GM21723 (cell line): ENCODE measurements around the gene UTP14C.
A peak's percentile ranks its signal among the peaks of the same experiment; 100 is the strongest.
"Not testable (repeated sequence)": the region's sequence is repeated elsewhere in the genome, so short reads cannot be mapped to it uniquely, and the experiment has no call there.

Source experiments
- ATAC-seq: cut with Tn5 transposase; IDR thresholded peaks from one replicate; pipeline ENCODE4 v1.9.1; 2021; ENCODE audit warnings: mild to moderate bottlenecking, moderate library complexity; ENCODE audit not compliant: unreplicated experiment

Gene UTP14C

DNA sequence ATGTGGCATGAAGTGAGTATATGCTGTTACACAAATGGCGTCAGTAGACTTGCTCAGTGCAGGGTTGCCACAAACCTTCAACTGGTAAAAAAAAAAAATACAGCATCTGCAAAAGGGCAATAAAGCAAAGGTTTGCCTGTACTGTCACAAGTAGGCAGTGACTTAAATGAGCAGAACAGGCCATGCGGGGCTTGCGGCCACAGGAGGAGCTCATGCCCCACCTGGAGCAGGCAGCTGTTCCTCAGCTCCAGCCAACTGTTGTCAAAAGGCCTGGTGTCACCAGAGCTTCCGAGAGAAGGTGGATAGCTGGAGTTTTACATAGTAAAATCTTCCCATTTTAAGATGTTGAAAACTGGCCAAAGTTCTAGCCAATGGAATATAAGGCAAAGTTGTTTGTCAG is 20.9 kb upstream of the UTP14C start:
- no peak for ATAC-seq

DNA sequence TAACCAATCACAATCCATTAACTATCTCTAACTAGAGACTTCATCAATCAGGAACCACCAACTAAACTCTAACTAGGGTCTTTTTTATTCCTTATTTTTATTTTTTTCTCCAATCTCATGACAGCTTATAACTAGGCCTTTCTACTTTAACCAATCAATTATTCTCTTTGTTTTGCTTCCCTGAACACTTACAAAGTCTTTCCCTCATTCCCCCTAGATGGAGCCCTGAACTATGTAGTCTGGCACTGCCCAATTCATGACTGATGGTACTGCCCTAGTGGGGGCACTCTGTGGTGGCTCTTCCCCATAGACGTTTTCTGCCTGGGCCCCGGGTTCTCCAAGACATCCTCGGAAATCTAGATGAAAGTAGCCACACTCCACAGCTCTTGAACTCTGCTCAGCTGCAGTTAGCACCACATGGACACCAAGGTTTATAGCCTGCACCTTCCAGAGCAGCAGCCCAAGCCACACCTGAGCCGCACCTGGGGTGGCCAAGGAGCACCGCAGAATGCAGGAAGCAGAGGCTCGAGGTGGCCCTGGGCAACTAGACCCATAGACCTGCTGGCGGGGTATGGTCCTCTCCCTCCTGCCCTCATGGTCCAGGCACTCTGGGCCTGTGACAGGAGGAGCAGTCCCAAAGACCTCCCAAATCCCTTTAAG is 19.9 kb upstream of the UTP14C start:
- ATAC-seq, result no peak

DNA sequence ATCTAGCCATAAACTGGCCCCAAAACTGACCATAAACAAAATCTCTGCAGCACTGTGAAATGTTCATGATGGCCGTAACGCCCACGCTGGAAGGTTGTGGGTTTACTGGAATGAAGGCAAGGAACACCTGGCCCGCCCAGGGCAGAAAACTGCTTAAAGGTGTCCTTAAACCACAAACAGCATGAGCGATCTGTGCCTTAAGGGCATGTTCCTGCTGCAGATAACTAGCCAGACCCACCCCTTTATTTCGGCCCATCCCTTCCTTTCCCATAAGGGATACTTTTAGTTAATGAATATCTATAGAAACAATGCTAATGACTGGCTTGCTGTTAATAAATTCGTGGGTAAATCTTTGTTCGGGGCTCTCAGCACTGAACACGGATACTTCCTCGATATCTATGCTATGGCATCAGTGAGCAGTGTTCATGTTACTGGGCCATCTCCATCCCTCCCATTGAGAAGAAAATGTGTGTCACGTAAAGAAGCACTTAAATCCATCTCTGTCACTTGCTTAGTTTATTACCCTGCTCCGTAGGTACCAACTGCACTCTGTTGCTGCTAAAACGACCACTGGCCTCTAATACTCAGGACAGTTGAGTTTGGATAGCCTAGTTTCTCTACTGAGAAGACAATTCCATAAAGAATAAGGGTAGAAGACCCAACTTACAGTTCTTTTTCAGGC is 18.5 kb upstream of the UTP14C start:
- no peak for ATAC-seq

DNA sequence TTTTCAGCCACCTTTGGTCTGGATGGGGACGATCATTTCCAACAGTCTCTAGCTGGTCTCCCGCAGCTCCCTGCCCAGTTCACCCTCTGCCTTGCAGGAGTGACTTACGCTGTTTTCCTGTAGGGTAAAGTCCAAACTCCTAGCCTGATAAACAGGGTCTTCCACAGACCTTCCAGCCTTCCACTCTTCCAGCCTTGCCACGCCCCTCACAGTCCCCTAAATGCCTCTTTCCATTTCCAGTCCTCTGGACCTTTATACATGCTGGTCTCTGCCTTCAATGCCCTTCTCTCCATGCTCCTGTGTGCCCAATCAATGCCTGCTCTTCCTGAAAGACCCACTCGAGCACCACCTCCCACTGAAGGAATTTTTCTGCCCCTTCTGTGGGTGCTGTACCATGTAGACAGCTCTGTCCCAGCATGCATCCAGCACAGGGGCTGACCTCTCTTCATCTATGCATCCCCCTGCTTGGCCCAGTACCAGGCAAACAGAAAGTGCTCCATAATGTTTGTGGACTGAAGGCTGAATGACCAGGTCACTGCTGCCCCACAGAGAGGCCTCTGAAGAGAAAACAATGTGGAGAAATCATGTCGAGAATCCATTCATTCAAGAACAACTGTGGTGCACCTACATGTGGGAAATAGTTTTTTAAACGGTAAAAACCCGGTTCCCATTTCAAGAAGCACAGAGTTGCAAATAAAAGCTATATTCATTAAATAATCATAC is 17.8 kb upstream of the UTP14C start:
- no peak for ATAC-seq

DNA sequence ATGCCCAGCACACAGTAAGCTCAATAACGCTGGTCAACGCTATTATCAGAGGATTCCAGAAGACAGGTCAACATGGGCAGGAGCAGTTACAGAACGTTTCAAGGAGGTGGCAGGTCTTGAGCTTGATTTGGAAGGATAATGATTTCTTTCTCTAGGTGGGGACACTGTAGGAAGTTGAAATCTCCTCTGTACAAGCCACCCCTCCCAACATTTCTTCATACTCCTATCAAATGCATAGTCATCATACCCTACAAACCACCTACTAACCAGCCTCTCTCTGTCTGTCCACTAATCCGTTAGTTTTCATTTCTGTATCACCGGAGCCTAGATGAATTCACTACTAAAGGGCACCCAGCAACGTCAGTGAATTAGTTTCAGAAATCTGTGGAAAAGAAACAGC is 14.5 kb upstream of the UTP14C start:
- ATAC-seq, result no peak

DNA sequence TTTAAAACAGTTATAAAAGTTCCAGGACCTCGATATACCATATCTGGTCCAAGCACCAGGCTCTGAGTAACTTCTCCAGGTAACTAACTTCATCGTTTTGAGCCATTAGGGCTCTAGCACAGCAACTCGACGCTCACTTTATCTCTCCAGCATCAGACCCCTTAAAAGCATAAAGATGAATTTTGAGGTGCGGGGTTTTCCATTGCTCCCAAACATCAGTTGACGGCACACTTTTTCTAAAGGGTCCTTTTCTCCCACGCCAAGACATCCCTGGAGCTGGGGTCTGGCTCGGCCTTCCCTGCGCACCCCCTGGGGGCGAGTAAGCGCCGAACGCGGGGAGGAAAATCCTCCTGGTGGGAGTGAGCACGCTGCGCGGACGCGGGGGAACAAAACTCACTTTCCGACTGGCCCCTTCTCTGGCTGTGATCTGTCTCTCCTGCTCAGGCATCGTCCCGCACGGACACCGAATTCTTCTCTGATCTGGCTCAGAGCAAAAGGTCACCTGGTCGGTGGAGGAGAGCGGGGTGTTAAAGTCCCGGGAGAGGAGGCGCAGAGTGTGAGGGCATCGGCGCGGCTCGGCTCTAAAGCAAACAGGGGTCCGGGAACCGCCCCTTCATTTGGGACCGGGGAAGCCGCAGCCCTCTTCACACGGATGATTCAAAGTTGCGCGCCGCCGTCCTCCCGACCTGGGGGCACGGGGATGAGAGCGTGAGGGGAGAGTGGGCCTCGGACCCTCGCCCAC is 13.4 kb upstream of the UTP14C start, which contains the start of gene ATP7B:
ATP7B (minus strand) TSS at position 561 of the 742 bp plus-strand sequence; CDS start at position 448, 113 bp downstream.
- peak; percentile 10 for ATAC-seq

DNA sequence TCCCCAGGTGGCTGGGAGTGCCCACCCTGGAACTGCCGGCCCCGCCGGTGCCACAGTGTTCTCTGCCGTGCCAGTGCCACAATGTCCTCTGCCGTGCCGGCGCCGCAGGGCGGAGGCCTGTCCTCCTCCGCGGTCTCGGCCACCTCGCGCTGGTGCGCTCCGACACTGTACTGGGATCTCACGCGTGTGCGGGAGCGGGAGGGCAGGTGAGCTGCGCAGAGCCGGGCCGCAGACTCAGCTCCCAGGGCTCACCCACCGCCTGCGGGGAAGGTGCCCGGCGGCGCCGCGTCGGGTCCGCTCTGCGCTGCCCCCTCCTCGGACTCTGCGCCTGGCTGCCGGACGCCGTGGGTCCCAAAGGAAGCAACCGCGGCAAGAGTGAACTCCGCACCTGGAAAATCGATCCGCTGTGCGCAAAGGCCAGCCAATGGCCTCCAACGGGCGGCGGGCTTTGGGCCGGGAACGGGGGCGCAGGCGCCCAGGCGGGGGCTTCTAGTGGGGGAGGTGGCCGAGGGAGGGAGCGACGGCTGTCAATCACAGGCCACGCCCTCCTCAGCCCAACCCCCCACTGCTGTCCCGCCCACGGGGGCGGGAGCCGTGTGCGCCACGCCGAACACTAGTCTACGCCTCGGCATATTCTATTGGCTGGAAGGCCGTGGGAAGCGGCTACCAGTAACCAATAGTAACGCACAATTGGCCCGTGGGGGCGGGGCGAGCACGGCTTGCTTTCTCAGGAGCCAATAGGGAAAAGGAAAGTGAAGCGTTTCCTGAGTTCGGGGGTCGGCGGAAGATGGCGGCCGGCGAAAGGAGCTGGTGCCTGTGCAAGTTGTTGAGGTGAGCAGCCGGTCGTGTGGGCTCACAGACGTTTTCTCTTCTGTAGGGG is 12.6 kb upstream of the UTP14C start, which contains the start of gene ALG11:
ALG11 (plus strand) TSS at position 767 of the 880 bp plus-strand sequence; CDS start at position 788, 21 bp downstream.
- peak; percentile 99 for ATAC-seq

DNA sequence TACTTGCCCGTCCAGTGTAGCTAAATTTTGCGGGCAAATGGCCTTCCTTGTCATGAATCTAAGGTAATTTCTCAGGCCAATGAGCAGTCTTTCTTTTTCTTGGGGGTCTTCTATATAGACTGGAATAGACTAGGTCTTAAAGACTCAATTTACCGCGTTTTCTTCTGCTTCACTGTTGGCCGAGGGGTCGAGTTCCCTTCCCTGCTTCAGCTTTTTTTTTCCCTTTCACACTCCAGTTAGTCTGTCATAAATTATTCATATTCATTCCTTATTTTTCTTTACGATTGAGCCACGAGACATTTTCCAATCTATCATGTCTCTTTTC is 12.0 kb upstream of the UTP14C start:
- no peak for ATAC-seq

DNA sequence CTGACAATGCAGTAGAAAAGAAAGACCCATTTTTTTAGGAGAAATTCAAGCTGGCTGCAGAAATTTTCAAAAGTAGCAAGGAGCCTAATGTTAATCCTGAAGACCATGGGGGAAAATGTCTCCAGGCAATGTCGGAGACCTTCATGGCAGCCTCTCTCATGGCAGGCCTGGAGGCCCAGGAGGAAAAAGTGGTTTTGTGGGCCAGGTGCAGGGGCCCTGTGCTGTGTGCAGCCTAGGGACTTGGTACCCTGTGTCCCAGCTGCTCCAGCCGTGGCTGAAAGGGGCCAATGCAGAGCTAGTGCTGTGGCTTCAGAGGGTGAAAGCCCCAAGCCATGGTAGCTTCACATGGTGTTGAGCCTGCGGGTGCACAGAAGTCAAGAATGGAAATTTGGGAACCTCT is 8.2 kb upstream of the UTP14C start:
- no peak for ATAC-seq

DNA sequence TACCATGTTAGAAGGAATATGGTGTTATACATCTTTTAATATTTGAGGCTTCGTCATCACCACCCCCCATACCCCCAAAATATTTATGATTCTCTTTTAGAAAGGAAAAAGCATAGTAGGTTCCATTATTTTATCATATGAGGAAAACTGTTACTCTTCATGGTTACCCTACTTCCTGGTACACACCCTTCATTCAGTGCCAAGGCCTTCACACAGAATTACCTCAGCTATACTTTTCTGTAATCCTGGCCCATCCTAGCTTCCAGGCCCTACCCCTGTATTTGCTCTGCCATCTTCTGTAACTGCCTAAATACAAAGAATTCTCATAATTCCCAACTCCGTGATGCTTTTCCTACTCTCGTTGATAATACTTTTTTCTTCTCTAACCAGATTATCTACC is 4.3 kb upstream of the UTP14C start:
- ATAC-seq, result no peak

DNA sequence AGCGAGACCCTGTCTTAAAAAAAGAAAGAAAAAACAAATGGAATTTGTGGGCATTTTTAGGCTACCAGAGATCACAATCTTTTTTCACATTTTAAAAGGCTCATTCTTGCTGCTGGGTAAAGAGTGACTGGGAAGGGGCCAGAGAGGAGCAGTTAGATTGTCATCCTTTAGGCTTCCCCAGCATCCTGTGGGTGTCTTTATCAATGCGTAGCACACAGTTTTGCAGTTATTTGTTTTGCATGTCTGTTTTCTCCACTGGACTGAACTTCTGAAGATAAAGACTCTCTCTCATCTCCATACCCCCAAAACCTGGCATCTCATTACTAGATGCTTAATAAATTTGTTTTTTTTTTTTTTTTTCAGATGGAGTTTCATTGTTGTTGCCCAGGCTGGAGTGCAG is 2.1 kb upstream of the UTP14C start:
- ATAC-seq, result no peak

DNA sequence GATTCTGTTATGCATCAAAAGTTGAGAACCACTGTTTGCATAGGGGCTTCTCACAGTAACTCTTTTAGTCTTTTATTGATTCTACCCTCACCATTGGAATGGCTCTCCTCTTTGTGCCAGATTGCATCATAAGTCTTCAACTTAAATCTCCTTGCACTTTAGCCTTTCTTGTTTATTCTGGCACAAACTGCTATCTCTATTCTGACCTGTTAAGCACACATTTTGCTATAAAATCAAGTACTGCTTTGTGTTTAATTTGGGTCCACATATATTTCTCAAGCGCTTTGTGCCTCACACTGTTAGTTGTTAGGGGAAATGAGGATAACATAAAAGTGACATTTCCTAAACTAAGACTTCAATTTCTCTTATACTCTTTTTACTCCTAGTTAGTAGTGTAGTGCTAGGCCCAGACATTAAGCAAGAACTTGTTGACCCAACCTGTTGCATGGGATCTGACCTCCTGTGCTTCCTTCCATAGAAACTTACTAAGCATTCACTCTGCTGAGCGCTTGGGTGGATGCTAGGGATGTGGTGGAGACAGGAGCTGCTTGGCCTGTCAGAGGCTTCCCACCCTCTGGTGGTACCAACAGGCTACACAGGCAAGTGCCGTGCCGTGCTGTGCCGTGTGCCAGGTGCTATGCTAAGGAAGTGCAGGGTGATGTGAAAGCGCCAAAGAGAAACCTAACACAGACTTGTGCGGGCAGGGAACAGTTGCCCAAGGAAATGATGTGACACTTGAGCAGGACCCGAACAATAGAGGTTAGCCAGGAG is 1.2 kb downstream of the UTP14C start:
- no peak for ATAC-seq

DNA sequence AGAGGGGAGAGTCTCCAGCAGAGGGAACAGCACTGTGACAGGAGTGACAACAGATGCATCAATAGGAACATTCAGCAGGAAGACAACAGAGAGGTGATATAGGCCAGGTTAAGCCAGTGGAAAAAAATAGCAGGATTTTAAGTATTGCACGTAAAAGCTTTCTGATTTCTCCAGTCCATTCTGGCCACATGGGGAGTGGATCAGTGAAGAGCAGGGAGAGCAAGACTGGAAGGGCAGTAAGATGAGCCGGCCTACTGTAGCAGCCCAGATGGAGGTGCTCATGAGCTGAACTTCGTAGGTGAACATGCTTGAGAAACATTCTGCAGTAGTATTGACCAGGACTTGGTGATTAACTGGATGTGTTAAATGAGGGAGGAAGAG is 1.7 kb downstream of the UTP14C start:
- ATAC-seq, result no peak

DNA sequence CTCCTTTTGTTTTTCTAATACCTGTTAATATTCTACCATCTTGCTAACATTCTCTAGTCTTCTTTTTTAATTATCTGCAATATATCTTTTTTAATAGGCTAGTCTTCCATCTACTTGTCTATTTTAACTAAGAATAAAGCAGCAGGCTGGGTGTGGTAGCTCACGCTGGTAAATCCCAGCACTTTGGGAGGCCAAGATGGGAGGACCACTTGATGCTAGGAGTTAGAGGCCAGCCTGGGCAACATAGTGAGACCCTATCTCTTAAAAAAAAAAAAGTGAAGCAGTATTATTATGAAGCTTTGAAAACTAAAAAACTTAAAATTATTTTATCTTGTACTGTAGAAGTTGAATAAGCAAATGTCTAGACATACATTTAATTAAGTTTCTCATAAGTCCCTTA is 3.3 kb downstream of the UTP14C start:
- ATAC-seq, result no peak

DNA sequence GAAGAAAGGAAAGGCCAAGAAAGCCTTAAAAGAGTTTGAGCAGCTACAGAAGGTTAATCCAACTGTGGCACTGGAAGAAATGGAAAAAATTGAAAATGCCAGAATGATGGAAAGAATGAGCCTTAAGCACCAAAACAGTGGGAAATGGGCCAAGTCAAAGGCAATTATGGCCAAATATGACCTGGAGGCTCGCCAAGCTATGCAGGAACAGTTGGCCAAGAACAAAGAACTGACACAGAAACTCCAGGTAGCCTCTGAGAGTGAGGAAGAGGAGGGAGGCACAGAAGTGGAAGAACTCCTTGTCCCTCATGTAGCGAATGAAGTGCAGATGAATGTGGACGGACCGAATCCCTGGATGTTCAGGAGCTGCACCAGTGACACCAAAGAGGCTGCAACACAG is 5.1 kb downstream of the UTP14C start:
- no peak for ATAC-seq

DNA sequence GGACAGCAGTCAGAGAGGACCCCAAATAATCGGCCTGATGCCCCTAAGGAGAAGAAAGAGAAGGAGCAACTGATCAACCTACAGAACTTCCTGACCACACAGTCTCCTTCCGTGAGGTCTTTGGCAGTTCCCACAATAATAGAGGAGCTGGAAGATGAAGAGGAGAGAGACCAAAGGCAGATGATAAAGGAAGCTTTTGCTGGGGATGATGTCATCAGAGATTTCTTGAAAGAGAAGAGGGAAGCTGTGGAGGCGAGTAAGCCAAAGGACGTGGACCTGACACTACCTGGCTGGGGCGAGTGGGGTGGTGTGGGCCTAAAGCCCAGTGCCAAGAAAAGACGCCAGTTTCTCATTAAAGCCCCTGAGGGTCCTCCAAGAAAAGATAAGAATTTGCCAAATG is 5.9 kb downstream of the UTP14C start:
- ATAC-seq, result not testable (repeated sequence)

DNA sequence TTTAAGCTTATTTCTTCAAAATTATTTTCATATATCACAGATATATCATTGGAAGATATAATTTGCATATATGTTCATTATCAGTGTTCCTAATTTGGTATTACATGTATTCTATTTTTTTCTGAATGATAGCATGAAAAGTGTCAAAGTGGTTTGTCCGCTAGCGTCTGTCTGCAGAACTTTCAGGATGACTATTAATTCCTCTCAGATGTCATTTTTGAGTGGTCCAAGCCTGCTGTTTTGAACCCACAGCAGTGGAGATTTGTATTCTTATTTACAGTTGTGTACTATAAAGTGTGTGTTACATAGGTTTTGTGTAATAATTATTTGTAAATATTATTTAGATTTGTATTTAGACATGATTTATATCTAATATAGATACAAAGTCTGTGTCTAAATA is 8.5 kb downstream of the UTP14C start:
- no peak for ATAC-seq

DNA sequence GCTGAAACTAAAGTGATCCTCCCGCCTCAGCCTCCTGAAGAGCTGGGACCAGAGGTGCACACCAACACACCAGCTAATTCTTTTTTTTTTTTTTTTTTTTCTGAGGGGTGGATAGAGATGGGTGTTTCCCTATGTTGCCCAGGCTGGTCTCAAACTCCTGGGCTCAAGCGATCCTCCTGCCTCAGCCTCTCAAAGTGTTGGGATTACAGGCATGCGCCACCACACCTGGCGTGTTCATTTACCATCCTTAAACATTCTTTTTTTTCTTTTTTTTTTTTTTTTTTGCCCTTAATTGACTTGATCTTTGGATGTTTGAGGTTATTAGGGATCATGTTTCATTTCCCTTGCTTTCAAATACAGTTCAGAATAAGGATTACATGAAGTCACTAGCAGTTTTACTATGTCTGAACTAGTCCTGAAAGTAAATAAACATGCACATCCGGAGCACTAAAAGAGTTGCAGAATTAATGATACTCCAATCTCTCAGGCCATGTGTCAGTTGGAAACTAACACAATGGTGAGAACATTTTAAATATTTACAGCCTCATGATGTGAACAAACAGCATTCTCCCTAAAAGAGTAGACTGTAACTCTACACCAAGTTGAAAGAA is 10.2 kb downstream of the UTP14C start:
- ATAC-seq, result no peak

DNA sequence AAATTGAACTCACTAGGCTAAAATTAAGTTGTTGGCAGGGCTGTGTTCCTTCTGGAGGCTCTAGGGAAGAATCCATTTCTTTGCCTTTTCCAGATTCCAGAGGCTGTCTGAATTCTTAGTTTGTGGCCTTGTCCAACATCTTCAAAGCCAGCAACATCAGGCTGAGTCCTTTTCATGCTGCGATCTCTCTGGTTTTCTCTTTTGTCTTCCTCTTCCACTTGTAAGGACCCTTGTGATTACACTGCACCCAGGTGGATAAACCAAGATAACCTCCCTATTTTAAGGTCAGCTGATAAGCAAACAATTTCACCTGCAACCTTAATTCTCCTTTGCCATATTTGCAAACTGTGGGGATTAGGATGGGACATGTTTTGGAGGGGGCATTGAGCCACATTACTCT is 11.5 kb downstream of the UTP14C start:
- ATAC-seq, result no peak
